Chondrocyte (in vitro differentiated cells): ENCODE data around the gene TBXT. TPM values are rescaled to one million over a fixed set of nuclear protein-coding genes. Genes with fewer than 3 reads are reported as not detected.
"Not testable (repeated sequence)": the region's sequence is repeated elsewhere in the genome, so short reads cannot be mapped to it uniquely, and the experiment has no call there.

Source experiments
- DNase-seq: peaks from one replicate; pipeline ENCODE4 v3.0.0; 2021; ENCODE audit warnings: mixed read lengths, low spot score
- H3K27ac Mint-ChIP-seq: one replicate; pipeline ENCODE4 v1.8.0; 2021; ENCODE audit warnings: mild to moderate bottlenecking, moderate library complexity, mixed read lengths; ENCODE audit not compliant: unreplicated experiment
- H3K27me3 Mint-ChIP-seq: 2 replicates; pipeline ENCODE4 v1.8.0; 2021; ENCODE audit warnings: low read depth, mixed read lengths
- H3K36me3 Mint-ChIP-seq: 2 replicates; pipeline ENCODE4 v1.8.0; 2021; ENCODE audit warnings: low read depth, mixed read lengths
- H3K4me1 Mint-ChIP-seq: 2 replicates; pipeline ENCODE4 v1.8.0; 2021; ENCODE audit warnings: low read depth, mild to moderate bottlenecking, mixed read lengths
- H3K4me3 Mint-ChIP-seq: one replicate; pipeline ENCODE4 v1.8.0; 2021; ENCODE audit warnings: mild to moderate bottlenecking, moderate library complexity, mixed read lengths; ENCODE audit not compliant: unreplicated experiment
- H3K9me3 Mint-ChIP-seq: 2 replicates; pipeline ENCODE4 v1.8.0; 2021; ENCODE audit warnings: low read depth, mixed read lengths
- total RNA-seq: library from RNA; stranded (reverse); gene quantifications from 3 replicates; pipeline ENCODE4 v1.2.1, GENCODE V29; 2021
- TF ChIP-seq, protein P1 (sequence below): fragments of 200-600 bp; sonication (generic); IDR thresholded peaks from 2 replicates; pipeline ENCODE4 v1.5.0; 2021; ENCODE audit warnings: antibody characterized with exemption, mild to moderate bottlenecking, moderate library complexity

TBXT gene
- total RNA-seq, 1 donor from 2014 or later, result not detected

GRCh38 chr6:166176106-166176505 is 8.5 kb upstream of the TBXT start:
- Mint-ChIP-seq H3K9me3 (no peaks in the 10 kb centered on the region), H3K27ac (no peak overlapping the region), H3K4me3 (no peak overlapping the region), H3K36me3 (no peaks in the 10 kb centered on the region), H3K27me3 (peaks cover 39% of the 10 kb centered on the region), H3K4me1 (no peaks in the 10 kb centered on the region)
- no peak for DNase-seq
- TF ChIP-seq, protein P1, sequence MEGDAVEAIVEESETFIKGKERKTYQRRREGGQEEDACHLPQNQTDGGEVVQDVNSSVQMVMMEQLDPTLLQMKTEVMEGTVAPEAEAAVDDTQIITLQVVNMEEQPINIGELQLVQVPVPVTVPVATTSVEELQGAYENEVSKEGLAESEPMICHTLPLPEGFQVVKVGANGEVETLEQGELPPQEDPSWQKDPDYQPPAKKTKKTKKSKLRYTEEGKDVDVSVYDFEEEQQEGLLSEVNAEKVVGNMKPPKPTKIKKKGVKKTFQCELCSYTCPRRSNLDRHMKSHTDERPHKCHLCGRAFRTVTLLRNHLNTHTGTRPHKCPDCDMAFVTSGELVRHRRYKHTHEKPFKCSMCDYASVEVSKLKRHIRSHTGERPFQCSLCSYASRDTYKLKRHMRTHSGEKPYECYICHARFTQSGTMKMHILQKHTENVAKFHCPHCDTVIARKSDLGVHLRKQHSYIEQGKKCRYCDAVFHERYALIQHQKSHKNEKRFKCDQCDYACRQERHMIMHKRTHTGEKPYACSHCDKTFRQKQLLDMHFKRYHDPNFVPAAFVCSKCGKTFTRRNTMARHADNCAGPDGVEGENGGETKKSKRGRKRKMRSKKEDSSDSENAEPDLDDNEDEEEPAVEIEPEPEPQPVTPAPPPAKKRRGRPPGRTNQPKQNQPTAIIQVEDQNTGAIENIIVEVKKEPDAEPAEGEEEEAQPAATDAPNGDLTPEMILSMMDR, result no peak

- not testable (repeated sequence) for H3K27ac Mint-ChIP-seq, H3K36me3 Mint-ChIP-seq, H3K4me3 Mint-ChIP-seq, H3K4me1 Mint-ChIP-seq, H3K9me3 Mint-ChIP-seq, DNase-seq
- H3K27me3 Mint-ChIP-seq, result peaks cover 37% of the 10 kb centered on the region
Observed at GRCh38 chr6:166175093-166175492, 7.4 kb upstream of the TBXT start.

GRCh38 chr6:166174031-166174430 is 6.4 kb upstream of the TBXT start:
- Mint-ChIP-seq H3K4me3 (no peak overlapping the region), H3K9me3 (no peaks in the 10 kb centered on the region), H3K4me1 (no peaks in the 10 kb centered on the region), H3K36me3 (no peaks in the 10 kb centered on the region), H3K27me3 (peaks cover 35% of the 10 kb centered on the region), H3K27ac (no peak overlapping the region)
- TF ChIP-seq, protein P1, result no peak
- no peak for DNase-seq

GRCh38 chr6:166173281-166173951 is 5.8 kb upstream of the TBXT start:
- Mint-ChIP-seq H3K4me1 (peaks cover 5% of the 10 kb centered on the region), H3K4me3 (no peak overlapping the region), H3K27me3 (peaks cover 38% of the 10 kb centered on the region), H3K9me3 (no peaks in the 10 kb centered on the region), H3K27ac (no peak overlapping the region), H3K36me3 (no peaks in the 10 kb centered on the region)
- no peak for DNase-seq
- TF ChIP-seq, protein P1, result no peak

DNA sequence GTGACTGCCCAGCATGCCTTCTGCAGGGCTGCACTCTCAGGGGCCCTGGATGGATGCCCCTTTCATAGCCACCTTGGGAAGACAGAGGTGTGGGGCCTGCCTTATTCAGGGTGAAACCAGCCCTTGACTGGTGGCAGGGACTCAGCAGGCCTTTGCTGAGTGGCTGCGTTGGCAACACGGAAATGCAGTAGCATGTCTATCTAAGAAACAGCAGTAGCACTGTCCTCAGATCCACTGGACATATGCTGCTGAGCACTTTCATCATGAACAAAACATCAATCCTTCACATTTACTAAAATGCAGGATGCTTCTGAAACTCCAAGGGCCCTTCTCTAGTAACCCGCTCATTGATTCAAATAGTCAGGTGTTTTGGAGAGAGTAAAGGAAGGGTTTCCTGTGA is 4.9 kb upstream of the TBXT start:
- Mint-ChIP-seq H3K27ac (no peak overlapping the region), H3K9me3 (no peaks in the 10 kb centered on the region), H3K36me3 (no peaks in the 10 kb centered on the region), H3K4me1 (peaks cover 8% of the 10 kb centered on the region), H3K4me3 (no peak overlapping the region), H3K27me3 (peaks cover 40% of the 10 kb centered on the region)
- TF ChIP-seq, protein P1, result no peak
- DNase-seq, result no peak
